IMR-90 (cell line): ENCODE results near the gene AP3M1. TPM values are rescaled to one million over a fixed set of nuclear protein-coding genes. Genes with fewer than 3 reads are reported as not detected.
"Not testable (repeated sequence)": the region's sequence is repeated elsewhere in the genome, so short reads cannot be mapped to it uniquely, and the experiment has no call there.

Experiments used
- ATAC-seq: fragments of 200-7000 bp; cut with Tn5 transposase; 2 replicates; pipeline ENCODE4 v1.9.1; 2020; ENCODE audit warnings: low read depth, mild to moderate bottlenecking, moderate library complexity
- BruUV-seq: library from RNA; stranded (reverse); fragments of 400-500 nt; replicated peaks from 2 replicates; lab custom pipeline; 2021; lab: Mats Ljungman, UMichigan
- CTCF ChIA-PET: fragments of 300-600 bp; formaldehyde crosslinking; extraction: SDS; loops from one replicate; lab custom pipeline; 2021; ENCODE audit warnings: antibody characterized with exemption; lab: Yijun Ruan, JAX
- POLR2A ChIA-PET: fragments of 300-600 bp; sonication (Branson Sonifier 250); formaldehyde crosslinking; loops from one replicate; lab custom pipeline; 2022; ENCODE audit warnings: antibody characterized with exemption; ENCODE audit not compliant: unreplicated experiment; lab: Charles Lee
- DNase-seq: peaks from one replicate; pipeline ENCODE4 v3.0.0; 2013
- H2AFZ ChIP-seq: replicated peaks from 2 replicates; pipeline ENCODE3; 2013; ENCODE audit warnings: low read length, mild to moderate bottlenecking; ENCODE audit not compliant: poor library complexity
- H2AK5ac ChIP-seq: 2 replicates; pipeline ENCODE4 v1.6.1; 2013; ENCODE audit warnings: low read depth, low read length, inconsistent platforms
- H2AK9ac ChIP-seq: replicated peaks from 2 replicates; pipeline ENCODE3; 2013; ENCODE audit warnings: mild to moderate bottlenecking, low read depth, low read length, moderate library complexity; ENCODE audit not compliant: poor library complexity
- H2BK120ac ChIP-seq: 2 replicates; pipeline ENCODE4 v1.6.1; 2013; ENCODE audit warnings: low read depth, low read length, inconsistent platforms
- H2BK15ac ChIP-seq: 3 replicates; pipeline ENCODE4 v1.6.1; 2013; ENCODE audit warnings: low read depth, low read length, inconsistent platforms
- H2BK20ac ChIP-seq: 2 replicates; pipeline ENCODE4 v1.6.1; 2013; ENCODE audit warnings: low read depth, mild to moderate bottlenecking, inconsistent platforms, low read length, moderate library complexity
- H2BK5ac ChIP-seq: 2 replicates; pipeline ENCODE4 v1.6.1; 2013; ENCODE audit warnings: mild to moderate bottlenecking, low read depth, low read length, inconsistent platforms; ENCODE audit not compliant: poor library complexity, severe bottlenecking
- H3K14ac ChIP-seq: replicated peaks from 2 replicates; pipeline ENCODE4 v1.6.1; 2013; ENCODE audit warnings: low read depth, low read length, inconsistent platforms
- H3K18ac ChIP-seq: 2 replicates; pipeline ENCODE4 v1.6.1; 2013; ENCODE audit warnings: low read depth, low read length, control low read depth
- H3K23ac ChIP-seq: 2 replicates; pipeline ENCODE4 v1.6.1; 2013; ENCODE audit warnings: low read depth, low read length, inconsistent platforms
- H3K27ac ChIP-seq: 2 replicates; pipeline ENCODE4 v1.5.1; 2013; ENCODE audit warnings: mild to moderate bottlenecking, control low read depth, low read length; ENCODE audit not compliant: insufficient read depth
- H3K27me3 ChIP-seq: 2 replicates; pipeline ENCODE4 v1.6.1; 2013; ENCODE audit warnings: low read length; ENCODE audit not compliant: control insufficient read depth, insufficient read depth
- H3K36me3 ChIP-seq: 2 replicates; pipeline ENCODE4 v1.6.1; 2013; ENCODE audit warnings: low read length, mixed read lengths; ENCODE audit not compliant: control insufficient read depth, insufficient read depth
- H3K4ac ChIP-seq: 2 replicates; pipeline ENCODE4 v1.6.1; 2013; ENCODE audit warnings: low read depth, low read length, inconsistent platforms
- H3K4me1 ChIP-seq: 2 replicates; pipeline ENCODE4 v1.6.1; 2013; ENCODE audit warnings: low read length, mixed read lengths; ENCODE audit not compliant: control insufficient read depth, insufficient read depth
- H3K4me2 ChIP-seq: 2 replicates; pipeline ENCODE4 v1.6.1; 2013; ENCODE audit warnings: low read depth, mild to moderate bottlenecking, control low read depth, low read length, moderate library complexity
- H3K4me3 ChIP-seq: 2 replicates; pipeline ENCODE4 v1.5.1; 2013; ENCODE audit warnings: low read depth, mild to moderate bottlenecking, control low read depth, low read length, moderate library complexity; ENCODE audit not compliant: insufficient read depth
- H3K56ac ChIP-seq: 2 replicates; pipeline ENCODE4 v1.6.1; 2013; ENCODE audit warnings: low read length, inconsistent platforms; ENCODE audit not compliant: insufficient read depth; ENCODE audit errors: extremely low read depth
- H3K79me1 ChIP-seq, 2 experiments: 2 replicates each; pipeline ENCODE4 v1.6.1; 2013; ENCODE audit warnings: low read length in 2 of 2, inconsistent platforms in 1 of 2, low read depth in 1 of 2
- H3K9ac ChIP-seq: 2 replicates; pipeline ENCODE4 v1.6.1; 2013; ENCODE audit warnings: low read depth, low read length, control low read depth
- H3K9me1 ChIP-seq: 2 replicates; pipeline ENCODE4 v1.6.1; 2013; ENCODE audit warnings: low read length, inconsistent platforms; ENCODE audit not compliant: insufficient read depth
- H3K9me3 ChIP-seq: 2 replicates; pipeline ENCODE4 v1.6.1; 2013; ENCODE audit warnings: low read length; ENCODE audit not compliant: control insufficient read depth, insufficient read depth
- H4K20me1 ChIP-seq: 2 replicates; pipeline ENCODE4 v1.6.1; 2013; ENCODE audit warnings: low read length, inconsistent platforms; ENCODE audit not compliant: insufficient read depth
- H4K5ac ChIP-seq: 2 replicates; pipeline ENCODE4 v1.6.1; 2013; ENCODE audit warnings: mild to moderate bottlenecking, low read depth, low read length, control low read depth
- H4K8ac ChIP-seq, 2 experiments: 2 replicates each; pipeline ENCODE4 v1.6.1; 2013; ENCODE audit warnings: low read depth in 2 of 2, low read length in 2 of 2, control low read depth in 1 of 2, inconsistent platforms in 1 of 2
- H4K91ac ChIP-seq: 2 replicates; pipeline ENCODE4 v1.6.1; 2013; ENCODE audit warnings: low read depth, low read length, inconsistent platforms; ENCODE audit not compliant: insufficient read depth
- WGBS, 2 experiments: methylation state at CpG; one replicate each; pipeline versions ENCODE4 v1.1.5 to v1.1.7; 2013; ENCODE audit warnings: missing lambda C conversion rate in 2 of 2; ENCODE audit not compliant: insufficient read length in 1 of 2; ENCODE audit errors: extremely low coverage in 2 of 2; 5-methylcytosine and 5-hydroxymethylcytosine counted together
- dilution Hi-C: fragments of 300-500 bp; cut with HindIII; formaldehyde crosslinking; loops from one replicate; pipeline ENCODE4 v1.14.3; 2018; ENCODE audit warnings: low sequenced_read_pairs; ENCODE audit not compliant: unreplicated experiment
- in situ Hi-C: fragments of 300-500 bp; cut with MboI; formaldehyde crosslinking; loops from 3 replicates; pipeline ENCODE4 v1.14.3; 2019; ENCODE audit warnings: low sequenced_read_pairs, inconsistent platforms, mixed read lengths
- intact Hi-C: fragments of 100-400 bp; cut with micrococcal nuclease; formaldehyde crosslinking; loops from 2 replicates; pipeline ENCODE4 v1.10.0; 2022
- polyA plus RNA-seq, 3 experiments: library from polyadenylated mRNA; depleted of rRNA; stranded (reverse); fragments of >200 nt; gene quantifications; 2 replicates each; pipeline ENCODE4 v1.2.3, GENCODE V29; 2012; ENCODE audit warnings: low replicate concordance in 1 of 3
- total RNA-seq: library from RNA; depleted of rRNA; stranded (reverse); fragments of >200 nt; gene quantifications from 2 replicates; pipeline ENCODE4 v1.2.3, GENCODE V29; 2012

The AP3M1 gene
- total and polyA plus RNA-seq, 2 of the 4 experiments (the other 2 are of a cell fraction), result 26.6 to 46.4 TPM

DNA sequence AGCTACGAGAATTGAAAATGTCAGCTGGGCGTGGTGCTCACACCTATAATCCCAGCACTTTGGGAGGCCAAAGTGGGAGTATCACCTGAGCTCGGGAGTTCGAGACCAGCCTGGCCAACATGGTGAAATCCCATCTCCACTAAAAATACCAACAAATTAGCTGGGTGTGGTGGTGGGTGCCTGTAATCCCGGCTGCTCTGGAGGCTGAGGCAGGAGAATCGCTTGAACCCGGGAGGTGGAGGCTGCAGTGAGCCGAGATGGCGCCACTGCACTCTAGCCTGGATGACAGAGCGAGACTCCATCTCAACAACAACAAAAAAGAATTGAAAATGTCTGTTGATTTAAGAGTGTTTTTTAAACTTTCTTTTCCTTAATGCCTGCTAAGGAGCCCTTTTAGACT is 3.6 kb downstream of the AP3M1 start:
- H3K4me1 ChIP-seq, H3K9ac ChIP-seq, DNase-seq, H4K91ac ChIP-seq, H3K4me2 ChIP-seq, H3K4ac ChIP-seq, POLR2A ChIA-PET, H2BK5ac ChIP-seq, H3K23ac ChIP-seq, H3K18ac ChIP-seq, H3K56ac ChIP-seq, H4K5ac ChIP-seq, H2BK20ac ChIP-seq, H2AK9ac ChIP-seq, H3K4me3 ChIP-seq, BruUV-seq, ATAC-seq, H3K36me3 ChIP-seq, H2AFZ ChIP-seq, H2BK120ac ChIP-seq, dilution Hi-C loops, CTCF ChIA-PET, H4K8ac ChIP-seq, in situ Hi-C loops, H2BK15ac ChIP-seq, H3K14ac ChIP-seq, H3K9me1 ChIP-seq, H2AK5ac ChIP-seq, H3K27ac ChIP-seq, H3K9me3 ChIP-seq, H3K27me3 ChIP-seq: not testable (repeated sequence)
- H3K79me1 ChIP-seq, result peaks cover 15 to 66% of the 10 kb centered on the region in 2 experiments
- WGBS, 2 experiments, result no CpG with 5 or more reads among the region's 10 CpGs
- H4K20me1 ChIP-seq, result peaks cover 33% of the 10 kb centered on the region
- intact Hi-C loops, result loop anchor here (10.0 kb wide), 1 partner anchor 1088 kb away; the partner anchor contains the start of gene COMTD1
